ENCODE results near the gene PFN3. TPM values are rescaled to one million over a fixed set of nuclear protein-coding genes. Genes with fewer than 3 reads are reported as not detected.

PFN3 gene
- total and polyA plus RNA-seq, 2 of the 13 experiments (the other 11 are each of a cell fraction or from before 2014, with no cell fraction given), result not detected

DNA sequence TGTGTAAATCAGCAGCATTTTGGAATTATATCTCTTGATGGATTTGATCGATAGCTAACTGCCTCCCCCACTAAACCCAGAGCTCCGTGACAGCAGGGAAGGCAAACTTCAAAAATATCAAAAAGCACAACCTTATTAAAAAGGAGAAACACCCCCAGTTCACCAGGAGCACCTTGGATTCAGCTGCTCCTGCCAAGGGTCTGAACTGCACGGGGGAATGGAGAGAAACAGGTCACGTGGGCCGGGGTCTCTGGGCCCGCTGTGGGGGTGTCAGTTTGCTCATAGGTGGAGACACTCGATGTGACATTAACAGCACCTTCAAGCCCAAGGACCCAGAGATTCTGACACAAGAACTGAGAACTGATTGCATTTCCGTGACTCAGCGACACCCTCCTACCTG is 17.3 kb downstream of the PFN3 start:
- no peaks in the 10 kb centered on the region for H4K20me1 ChIP-seq (ENCODE audit: insufficient read depth, low read length)
- FAIRE-seq, result no peak
- H3K4me2 ChIP-seq (ENCODE audit: low read depth, low read length), result no peak overlapping the region
- in situ Hi-C loops (cut with HindIII; ENCODE audit: extremely low pct_ligation_motif_present, low pct_unique_long_range_greater_than_20kb) (no loop called here), intact Hi-C loops (cut with micrococcal nuclease; ENCODE audit: unreplicated experiment) (no loop called here)
- peaks cover 7 to 18% of the 10 kb centered on the region in 2 experiments; a peak in 4 of 5 replicates for H3K27me3 ChIP-seq (ENCODE audit: control insufficient read depth in 1 of 2, insufficient read depth in 2 of 2, low read length in 2 of 2)
- H2AFZ ChIP-seq (ENCODE audit: low read length), result no peak overlapping the region
- WGBS (ENCODE audit: low lambda C conversion rate), result 78% methylated on average over 5 of the region's 9 CpGs
- ATAC-seq, result no peak
- DNase-seq (ENCODE audit: low spot score), result no peak
- peaks cover 66% of the 10 kb centered on the region for H3K4me1 ChIP-seq (ENCODE audit: insufficient read depth, low read length)
- H3K36me3 ChIP-seq (replicated peaks in 1 of 2; ENCODE audit: control insufficient read depth in 1 of 2, insufficient read depth in 2 of 2, low read length in 2 of 2), result no peaks in the 10 kb centered on the region
- CTCF ChIA-PET (ENCODE audit: low intra/inter-chr PET ratio, low total read pairs), result interaction anchor here (1.6 kb wide), 1 partner anchor 13 kb away, joined by 9 read pairs; no protein-coding TSS in a partner anchor
- no peak overlapping the region for H3K27ac ChIP-seq (ENCODE audit: extremely low read length, insufficient read depth, low read length)
- no peaks in the 10 kb centered on the region for H3K79me2 ChIP-seq (ENCODE audit: insufficient read depth, low read length)
- TF ChIP-seq, protein P1, sequence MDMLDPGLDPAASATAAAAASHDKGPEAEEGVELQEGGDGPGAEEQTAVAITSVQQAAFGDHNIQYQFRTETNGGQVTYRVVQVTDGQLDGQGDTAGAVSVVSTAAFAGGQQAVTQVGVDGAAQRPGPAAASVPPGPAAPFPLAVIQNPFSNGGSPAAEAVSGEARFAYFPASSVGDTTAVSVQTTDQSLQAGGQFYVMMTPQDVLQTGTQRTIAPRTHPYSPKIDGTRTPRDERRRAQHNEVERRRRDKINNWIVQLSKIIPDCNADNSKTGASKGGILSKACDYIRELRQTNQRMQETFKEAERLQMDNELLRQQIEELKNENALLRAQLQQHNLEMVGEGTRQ (IDR thresholded peaks at IDR 0.05; ENCODE audit: low read depth, low read length), result no peak
- TF ChIP-seq, protein P1 (CRISPR knock-in tag; IDR thresholded peaks at IDR 0.05; ENCODE audit: borderline replicate concordance), result no peak
- TF ChIP-seq MIER3 (CRISPR knock-in tag; IDR thresholded peaks at IDR 0.05; ENCODE audit: borderline replicate concordance) (no peak), KAT7 (CRISPR knock-in tag; IDR thresholded peaks at IDR 0.05; ENCODE audit: borderline replicate concordance) (no peak), CAMTA2 (CRISPR knock-in tag; IDR thresholded peaks at IDR 0.05; ENCODE audit: borderline replicate concordance) (no peak), LCORL (IDR thresholded peaks at IDR 0.05) (no peak), LCORL (CRISPR knock-in tag; IDR thresholded peaks at IDR 0.05) (no peak), ZNF263 (CRISPR knock-in tag; IDR thresholded peaks at IDR 0.05) (no peak), MBNL3 (CRISPR knock-in tag; conservative IDR thresholded peaks at IDR 0.05) (no peak), ZNF207 (IDR thresholded peaks at IDR 0.05; ENCODE audit: borderline replicate concordance) (no peak)
- no peaks in the 10 kb centered on the region for H3K9me3 ChIP-seq (ENCODE audit: low read length)
- no TSS peak for BruUV-seq (replicated peaks)
- H3K4me3 ChIP-seq (replicated peaks in 1 of 3; ENCODE audit: insufficient read depth in 1 of 3, low read depth in 2 of 3, low read length in 3 of 3), result no peak overlapping the region
- POLR2A ChIA-PET, result interaction anchor here (0.9 to 3.0 kb wide), 5 partner anchors 12 to 58 kb away, joined by 3 to 19 read pairs (median 4); partner anchors contain the start of genes GRK6 and LMAN2
- H3K9ac ChIP-seq (ENCODE audit: insufficient read depth, low read depth, low read length), result no peak overlapping the region

All from HepG2 (cell line).